ENCODE results near the gene C11orf91.
"Not testable (repeated sequence)": the region's sequence is repeated elsewhere in the genome, so short reads cannot be mapped to it uniquely, and the experiment has no call there.

C11orf91 gene

GRCh38 chr11:33721426-33721825 lies 20.8 kb upstream of the C11orf91 start:
- DNase-seq: no peak

DNA sequence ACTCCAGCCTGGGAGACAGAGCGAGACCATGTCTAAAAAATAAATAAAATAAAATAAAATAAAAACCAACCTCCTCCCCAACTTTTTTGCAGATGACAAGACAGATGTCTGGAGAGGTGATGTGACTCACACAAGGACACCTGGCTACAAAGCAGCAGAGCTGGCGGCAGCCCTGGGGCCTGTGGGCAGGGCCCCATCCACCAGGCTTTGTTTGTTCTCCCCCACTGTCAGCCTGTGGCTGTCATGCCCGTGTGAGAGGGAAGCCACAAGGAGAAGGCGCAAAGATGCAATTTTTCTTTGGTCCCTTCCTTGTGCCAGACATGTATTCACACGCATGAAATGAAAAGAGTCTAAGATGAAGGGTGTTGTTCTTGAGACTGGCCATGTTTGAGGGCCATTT lies 19.0 kb upstream of the C11orf91 start:
- DNase-seq: no peak

- no peak for DNase-seq
These were observed 17.8 kb upstream of the C11orf91 start for GRCh38 chr11:33718440-33718839.

DNA sequence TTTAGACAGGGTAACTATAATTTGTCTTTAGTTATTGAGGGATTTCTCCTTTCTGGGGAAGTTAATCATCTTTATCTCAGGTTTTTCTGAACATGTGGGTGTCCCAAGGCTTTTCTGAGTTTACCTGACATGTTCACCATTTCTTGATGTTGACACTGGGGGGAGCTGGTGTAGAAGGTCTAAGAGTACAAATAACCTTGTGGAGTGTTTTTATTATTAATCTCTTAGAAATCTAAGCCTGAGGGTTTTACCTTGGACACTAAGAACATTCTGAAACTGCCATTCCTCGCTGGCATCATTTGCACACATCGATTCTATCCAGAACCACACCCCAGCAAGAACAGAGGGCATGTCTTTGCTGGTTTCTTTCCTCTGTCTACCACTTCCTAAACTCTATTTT lies 15.6 kb upstream of the C11orf91 start:
- no peak for DNase-seq

GRCh38 chr11:33713856-33714398 lies 13.3 kb upstream of the C11orf91 start:
- DNase-seq: no peak

DNA sequence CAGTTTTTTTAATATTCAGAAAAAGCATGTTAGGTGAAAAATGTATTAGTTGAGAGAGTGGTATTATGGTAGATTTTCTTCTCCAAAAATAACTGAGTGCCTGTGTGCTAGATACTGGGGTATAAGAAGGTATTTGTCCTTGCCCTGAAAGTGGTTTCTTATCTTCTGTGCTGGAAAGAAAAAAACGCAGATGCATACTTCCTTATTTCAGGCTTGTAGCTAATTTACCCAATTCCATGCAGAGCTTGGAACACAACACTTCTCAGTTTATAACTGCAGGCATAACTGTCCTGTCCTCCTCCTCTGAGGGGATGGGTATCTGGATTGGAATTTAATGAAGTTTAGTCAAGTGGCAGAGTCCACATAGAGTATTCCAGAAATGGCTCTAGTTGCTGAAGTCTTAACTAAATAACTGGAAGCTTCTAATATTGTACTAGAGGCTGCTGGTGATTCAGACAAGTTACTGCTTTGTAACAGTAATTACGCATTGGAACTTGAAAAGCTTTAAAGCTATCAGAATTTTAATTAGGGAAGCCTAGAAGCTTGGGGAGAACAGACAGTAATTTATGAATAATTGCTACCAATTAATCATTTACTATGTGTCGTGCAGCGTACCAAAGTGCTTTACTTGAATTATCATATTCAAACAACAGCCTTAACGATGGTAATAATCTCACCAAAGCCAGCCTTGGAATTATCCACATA lies 12.7 kb upstream of the C11orf91 start:
- DNase-seq: no peak

GRCh38 chr11:33712436-33712835 lies 11.8 kb upstream of the C11orf91 start:
- no peak for DNase-seq

DNA sequence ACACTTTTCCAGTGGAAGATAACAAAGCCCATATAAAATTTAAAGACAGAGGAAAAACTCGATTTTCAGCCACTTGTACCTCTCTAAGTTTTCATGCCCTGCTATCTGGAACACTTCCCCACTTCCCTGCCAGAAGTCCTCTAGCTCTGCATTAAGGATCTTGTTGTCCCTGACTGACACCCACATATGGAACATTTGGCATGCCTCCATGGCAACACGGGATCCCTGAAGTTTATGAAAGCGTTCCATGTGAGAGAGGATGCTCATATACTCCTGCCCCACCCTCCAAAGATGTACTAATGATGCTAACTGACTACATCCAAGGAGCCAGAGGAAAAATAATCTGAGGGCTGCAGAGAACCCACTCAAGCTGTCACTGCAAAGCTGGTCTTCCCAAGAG lies 8.8 kb upstream of the C11orf91 start:
- no peak for DNase-seq

- no peak for DNase-seq
These were observed 8.4 kb upstream of the C11orf91 start for GRCh38 chr11:33708985-33709384.

GRCh38 chr11:33707831-33708230 lies 7.2 kb upstream of the C11orf91 start:
- not testable (repeated sequence) for DNase-seq

DNA sequence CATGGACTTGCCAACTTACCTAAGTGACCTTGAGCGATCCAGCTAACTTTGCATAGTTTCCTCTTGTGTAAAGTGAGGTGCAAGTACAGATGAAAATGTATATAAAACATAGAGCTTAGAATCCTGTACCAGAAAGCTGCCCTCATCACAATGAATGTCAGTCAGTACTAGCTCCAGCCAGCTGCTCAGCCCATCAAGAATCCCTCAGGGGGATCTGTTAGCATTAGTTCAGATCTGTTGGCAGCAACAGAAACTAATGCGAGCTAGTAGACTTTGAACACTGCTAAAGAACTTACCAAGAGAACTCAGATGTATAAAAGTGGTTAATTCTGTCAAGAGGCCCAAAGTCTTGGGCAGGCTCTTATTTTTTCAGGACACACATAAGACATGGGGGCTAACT lies 6.3 kb upstream of the C11orf91 start:
- no peak for DNase-seq

DNA sequence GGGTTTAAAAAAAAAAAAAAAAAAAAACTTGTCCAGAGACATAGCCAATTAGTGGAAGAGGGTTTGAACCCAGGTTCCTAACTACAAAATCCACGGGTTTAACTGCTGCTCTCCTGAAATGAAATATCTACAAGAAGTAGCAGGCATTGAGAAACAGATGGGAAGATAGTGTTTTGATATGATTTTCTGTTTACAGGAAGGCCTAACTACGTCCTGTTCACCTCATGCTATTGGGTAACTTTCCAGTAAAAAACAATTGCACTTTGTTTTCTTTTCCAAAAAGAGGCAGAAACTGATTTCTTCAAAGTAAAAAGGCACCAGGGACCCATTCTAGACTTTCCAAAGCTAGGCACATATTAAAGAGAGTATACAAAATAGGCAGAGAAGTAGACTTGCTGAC lies 5.9 kb upstream of the C11orf91 start:
- DNase-seq: no peak

GRCh38 chr11:33704240-33705002 lies 3.8 kb upstream of the C11orf91 start:
- DNase-seq: no peak

- DNase-seq: no peak
These were observed 3.2 kb upstream of the C11orf91 start for GRCh38 chr11:33703788-33704187.

DNA sequence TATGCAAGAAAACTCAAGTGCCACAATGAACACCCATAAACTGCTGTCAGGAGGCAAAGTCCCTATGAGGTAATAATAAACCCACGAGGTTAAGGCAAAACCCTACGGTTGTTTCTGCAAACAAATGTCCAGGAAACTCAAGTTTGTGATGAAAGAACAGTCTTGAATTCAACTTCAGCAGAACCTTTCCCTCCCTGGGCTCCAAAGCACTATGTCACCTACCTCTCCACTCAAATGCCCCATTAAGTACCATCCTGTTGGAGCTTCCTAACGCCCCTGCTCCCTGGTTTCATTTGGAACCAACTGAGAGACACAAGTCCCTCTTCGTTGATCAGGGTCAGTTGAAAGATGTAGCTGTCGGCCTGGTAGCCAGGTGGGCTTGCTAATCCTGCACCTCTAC lies 2.6 kb upstream of the C11orf91 start:
- DNase-seq: no peak

DNA sequence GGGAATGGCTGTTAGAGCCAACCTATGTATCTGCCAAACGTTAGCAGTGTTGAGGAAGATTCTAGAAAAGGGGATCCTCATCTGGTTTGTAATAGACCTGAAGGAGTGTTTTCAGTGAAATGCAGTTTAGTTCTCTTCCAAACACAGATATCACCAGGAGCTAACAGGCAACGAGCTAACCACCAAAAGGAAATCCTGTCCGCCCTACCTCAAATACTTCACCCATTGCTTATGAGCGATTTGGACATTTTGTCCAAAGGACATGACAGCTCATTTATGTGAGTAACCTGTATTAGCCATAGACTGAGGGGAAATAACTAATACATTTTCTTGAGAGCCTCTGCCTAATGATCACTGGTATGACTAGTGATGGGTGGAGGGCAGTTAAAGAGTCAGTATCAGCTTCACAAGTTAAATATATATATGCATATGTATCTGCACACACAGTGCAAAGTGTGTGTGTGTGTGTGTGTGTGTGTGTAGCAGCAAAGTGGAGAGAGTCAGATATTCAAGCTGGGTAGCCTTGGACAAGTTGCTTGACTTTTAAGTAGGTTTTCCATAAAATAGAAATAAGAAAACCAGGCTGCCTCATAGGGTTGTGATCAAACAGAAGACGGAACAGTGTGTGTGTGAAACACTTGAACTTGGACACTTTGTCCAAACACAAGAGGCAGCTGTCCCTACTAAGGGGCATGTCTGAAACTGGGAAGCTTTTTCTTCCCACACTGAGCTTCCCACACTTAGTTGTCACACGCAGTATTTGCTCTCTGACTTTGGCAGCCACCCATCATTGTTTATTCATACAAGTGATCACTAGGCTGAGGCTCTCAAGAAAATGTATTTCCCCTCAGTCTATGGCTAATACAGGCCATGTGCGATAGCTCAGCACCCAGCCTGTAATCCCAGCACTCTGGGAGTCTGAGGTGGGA lies 940 bp upstream of the C11orf91 start:
- DNase-seq: no peak

DNA sequence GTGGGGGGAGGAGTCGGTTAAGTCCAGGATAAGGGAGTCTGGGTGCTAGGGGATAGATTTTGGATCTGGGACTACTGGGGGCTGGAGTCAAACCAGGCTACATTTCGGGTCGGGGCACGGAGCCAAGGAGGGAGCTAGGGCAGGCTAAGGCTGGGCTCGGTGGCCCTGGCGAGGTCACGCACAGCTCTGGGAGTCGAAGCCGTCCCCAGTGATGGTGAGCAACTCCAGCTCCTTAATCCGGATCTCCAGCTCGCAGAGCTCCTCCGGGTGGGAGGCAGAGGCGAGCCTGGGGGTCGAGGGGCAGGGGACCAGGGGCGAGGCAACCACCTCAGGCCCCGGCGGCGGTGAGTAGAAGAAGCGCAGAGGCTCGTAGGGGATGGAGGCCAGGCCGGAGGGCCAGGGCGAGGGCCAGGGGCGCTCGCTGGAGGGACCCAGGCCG lies 544 bp downstream of the C11orf91 start:
- DNase-seq: no peak

DNA sequence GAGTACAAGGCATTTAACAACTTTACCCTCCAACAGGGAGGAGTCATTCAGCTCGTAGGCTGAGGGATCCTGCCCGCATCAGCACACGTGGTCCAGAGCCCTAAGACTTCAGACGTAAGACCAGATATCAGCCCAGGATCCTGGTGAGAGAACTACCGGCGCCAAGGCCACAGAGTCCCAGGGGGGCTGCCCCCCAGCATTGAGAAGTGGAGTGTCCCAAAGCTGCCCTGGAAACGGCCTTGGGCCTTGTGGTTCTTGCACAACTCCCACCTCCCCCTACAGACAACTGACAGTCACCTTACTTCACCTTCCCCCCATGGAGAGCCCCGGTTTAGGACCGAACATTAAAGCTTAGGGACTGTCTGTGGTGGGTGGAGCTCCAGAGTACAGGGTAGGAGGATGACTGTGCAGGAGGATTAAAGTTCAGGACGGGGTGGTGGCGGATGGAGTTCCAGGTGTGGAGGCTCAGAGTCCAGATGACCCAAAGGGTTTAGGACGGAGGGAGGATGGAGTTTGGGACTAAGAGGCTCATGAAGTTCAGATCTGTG lies 1.0 kb downstream of the C11orf91 start:
- no peak for DNase-seq

DNA sequence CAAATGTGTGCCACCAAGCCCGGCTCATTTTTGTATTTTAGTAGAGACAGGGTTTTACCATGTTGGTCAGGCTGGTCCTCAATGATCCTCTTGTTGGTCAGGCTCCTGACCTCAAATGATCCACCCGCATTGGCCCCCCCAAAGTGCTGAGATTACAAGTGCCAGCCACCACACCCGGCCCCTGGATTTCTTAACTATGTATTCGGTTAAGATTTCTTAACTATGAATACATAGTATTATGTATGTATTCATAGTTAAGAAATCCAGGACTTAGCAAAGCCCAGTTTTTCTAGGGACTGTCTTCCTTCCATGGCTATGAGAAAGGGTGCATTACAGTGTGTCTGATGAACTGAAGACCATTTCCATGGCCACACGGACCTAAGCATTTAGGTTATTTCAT lies 1.7 kb downstream of the C11orf91 start:
- no peak for DNase-seq

GRCh38 chr11:33697997-33698396 lies 2.6 kb downstream of the C11orf91 start:
- DNase-seq: no peak

DNA sequence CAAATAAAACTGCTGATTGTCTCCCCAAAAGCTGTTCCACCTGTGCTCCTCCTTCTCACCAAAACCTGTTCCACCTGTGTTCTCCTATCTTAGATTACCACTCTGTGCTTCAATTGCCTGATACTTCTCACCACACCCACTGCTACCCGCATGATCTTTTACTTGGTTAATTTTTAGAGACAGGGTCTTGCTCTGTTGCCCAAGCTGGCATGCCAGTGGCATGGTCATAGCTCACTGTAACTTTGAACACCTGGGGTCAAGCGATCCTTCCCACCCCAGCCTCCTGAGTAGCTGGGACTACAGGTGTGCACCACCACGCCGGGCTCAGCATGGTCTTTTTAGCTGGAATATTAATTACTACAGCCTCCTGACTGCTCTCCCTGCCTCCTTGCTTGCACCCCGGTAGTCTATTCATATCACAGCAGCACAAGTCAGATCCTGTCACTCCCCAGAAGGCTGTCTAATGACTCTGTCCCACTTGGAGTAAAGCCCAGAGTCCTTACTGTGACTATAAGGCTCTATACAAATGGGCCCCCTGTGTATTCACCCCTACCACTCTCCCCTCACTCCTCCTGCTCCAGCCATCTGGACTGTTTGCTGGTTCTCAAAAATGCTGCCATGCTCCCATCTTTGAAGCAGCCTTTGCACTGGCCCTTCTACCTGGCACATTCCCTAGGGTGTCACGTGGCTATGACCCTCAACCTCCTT lies 3.5 kb downstream of the C11orf91 start:
- DNase-seq: no peak

- DNase-seq: no peak
These were observed 4.2 kb downstream of the C11orf91 start for GRCh38 chr11:33696411-33696810.
